ENCODE data around the gene OR2T3.
"Not testable (repeated sequence)": the region's sequence is repeated elsewhere in the genome, so short reads cannot be mapped to it uniquely, and the experiment has no call there.

The OR2T3 gene

DNA sequence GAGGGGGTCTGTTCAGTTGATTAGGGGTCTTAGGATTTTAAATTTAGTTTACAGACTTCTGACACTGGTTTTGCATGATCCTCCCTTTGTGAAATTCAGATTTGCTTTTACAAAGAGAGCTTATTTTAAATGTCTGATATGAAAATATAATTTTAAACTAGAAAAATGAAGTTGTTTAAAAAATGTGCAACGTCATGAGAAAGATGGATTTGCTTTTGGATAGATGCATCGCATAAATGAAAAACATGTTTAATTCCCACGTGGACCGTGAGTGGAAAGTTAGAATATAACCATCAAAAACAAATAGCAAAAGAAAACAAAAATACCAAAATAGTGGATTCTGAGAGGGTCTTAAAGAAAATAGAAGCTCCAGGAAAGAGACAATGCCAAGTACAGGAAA is 2.0 kb upstream of the OR2T3 start:
- DNase-seq (ENCODE audit: low read depth): no peak

DNA sequence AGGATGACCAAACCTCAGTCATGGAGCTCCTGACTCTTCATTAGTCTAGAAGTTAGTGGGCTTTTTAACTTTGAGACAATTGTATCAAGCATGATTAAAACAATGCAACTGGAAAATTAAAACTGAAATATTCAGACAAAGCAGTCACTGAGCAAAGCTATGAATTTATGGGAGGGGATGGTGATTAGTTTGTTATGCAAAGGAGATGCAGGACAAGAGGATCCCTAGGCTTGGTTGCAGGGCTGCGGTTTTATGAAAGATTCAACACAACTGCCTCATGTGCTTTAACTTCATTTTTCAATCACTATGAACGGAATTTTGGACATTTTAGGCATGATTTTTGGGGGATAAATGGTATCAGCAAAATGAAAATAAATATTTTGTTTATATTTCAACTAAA is 1.0 kb upstream of the OR2T3 start:
- DNase-seq (ENCODE audit: low read depth): not testable (repeated sequence)

DNA sequence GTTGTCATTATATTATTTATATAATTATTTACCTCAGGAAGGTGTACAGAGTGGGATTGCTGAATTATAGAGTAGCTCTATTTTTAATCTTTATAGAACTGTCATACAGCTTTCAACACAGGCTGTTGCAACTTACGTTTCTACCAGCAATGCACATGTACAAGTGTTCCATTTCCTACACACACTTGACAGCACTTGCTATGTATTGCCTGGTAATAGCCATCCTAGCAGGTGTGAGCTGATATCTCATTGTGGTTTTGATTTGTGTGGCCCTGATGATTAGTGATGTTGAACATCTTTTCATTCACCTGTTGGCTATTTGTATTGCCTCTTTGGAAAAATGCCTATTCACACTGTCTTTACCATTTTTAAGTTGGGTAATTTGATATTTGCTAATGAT is 2.5 kb downstream of the OR2T3 start:
- not testable (repeated sequence) for DNase-seq (ENCODE audit: low read depth)

DNA sequence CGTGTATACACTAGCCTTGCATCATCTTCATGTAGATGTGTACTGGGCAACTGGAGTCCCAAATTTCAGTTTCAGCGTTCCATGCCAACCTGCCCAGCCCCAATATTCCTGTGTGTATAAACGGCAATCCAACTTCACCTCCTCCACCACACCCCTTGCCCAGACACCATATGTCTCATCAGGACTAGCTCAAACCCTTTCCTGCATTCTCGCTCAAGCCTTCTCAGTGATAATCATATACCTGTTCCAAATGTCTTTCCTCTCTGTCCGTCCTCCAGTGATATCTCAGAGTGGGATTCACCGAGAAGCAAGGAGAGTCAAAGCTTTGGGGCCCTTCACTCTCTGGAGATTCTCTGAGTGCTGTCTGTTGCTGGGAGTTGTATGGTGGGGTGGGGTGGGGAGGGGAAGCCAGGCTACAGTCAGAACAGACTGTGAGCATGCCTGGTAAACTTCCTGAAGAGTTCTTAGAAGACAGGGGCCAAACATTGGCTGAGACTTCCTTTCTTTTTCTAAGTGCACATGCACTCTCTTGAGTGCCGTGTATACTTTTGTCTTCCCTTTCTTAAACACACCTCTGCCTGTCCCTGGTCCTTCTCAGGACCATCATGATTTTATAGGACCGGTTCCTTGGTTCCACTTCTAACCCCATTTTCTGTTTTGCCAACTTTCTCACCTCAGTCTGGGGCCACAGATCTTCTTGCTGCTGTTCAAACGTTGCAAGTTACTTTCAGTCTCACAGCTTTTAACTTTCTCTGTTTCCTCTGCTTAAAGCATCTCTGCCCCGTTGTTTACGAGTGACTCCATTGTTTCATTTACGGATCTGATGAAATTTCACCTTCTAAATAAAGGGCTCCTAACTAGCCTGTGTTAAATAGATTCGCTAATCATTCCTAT is 8.8 kb downstream of the OR2T3 start:
- not testable (repeated sequence) for DNase-seq (ENCODE audit: low read depth)

DNA sequence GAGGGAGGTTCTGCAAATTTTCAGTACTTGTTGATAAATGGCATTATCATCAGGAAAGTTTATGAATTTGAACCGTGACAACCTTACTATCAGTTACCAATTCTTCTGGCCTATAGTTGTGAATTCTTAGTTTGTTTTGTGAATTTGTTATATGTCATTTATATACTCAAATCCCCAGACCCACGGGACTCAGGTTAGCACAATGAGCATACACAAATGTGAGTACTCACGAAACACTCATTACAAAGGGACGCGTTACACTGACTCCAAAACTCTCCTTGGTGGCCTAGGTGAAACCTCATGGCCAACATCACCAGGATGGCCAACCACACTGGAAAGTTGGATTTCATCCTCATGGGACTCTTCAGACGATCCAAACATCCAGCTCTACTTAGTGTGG is 15.1 kb downstream of the OR2T3 start, which contains the start of gene OR2T5:
OR2T5 (plus strand) TSS at position 301 of the 400 bp plus-strand sequence; CDS start at position 301, 0 bp downstream.
- DNase-seq (ENCODE audit: low read depth): not testable (repeated sequence)

GRCh38 chr1:248496661-248497060 is 23.5 kb downstream of the OR2T3 start:
- not testable (repeated sequence) for DNase-seq (ENCODE audit: low read depth)

GRCh38 chr1:248500305-248501035 is 27.3 kb downstream of the OR2T3 start:
- not testable (repeated sequence) for DNase-seq (ENCODE audit: low read depth)

DNA sequence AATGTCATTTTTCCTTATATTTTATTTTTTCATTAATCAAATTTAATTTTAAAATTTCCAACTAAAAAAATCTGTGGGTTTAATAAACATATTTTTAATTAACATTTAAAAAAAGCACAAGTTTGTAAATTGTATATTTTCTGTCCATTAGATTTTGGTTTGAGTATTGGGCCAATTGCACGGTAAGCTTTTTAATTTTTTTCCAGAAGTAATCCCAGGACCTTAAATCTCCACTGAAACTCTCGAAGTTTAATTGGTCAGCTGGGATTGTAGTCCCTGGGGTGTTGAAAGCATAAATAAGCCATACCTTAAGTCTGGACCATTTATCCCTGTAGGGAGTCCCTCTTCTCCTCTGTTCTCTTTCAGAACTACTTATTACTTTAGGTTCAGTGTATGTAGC is 34.6 kb downstream of the OR2T3 start, which contains the start of gene OR2G6:
OR2G6 (plus strand) TSS at position 301 of the 400 bp plus-strand sequence. CDS start 13,574 bp downstream, outside the sequence.
- DNase-seq (ENCODE audit: low read depth): not testable (repeated sequence)

DNA sequence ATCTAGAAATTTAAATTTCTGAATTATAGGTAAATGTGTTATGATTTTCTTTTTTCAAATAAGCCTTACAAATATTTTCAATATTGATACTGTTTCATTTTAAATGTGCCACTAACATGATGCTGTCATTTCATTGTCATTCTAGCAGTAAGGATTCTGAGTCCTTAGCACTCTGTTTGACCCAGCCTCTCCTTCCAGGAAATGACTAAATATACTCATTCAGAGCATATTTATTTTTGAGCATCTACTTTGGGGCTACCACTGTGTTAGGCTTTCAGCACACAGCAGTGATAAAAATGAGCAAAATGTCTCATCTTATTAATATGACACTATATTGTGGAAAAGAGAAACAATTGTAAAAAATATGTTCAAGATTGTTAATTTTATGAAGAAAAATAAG is 37.1 kb downstream of the OR2T3 start:
- not testable (repeated sequence) for DNase-seq (ENCODE audit: low read depth)

- DNase-seq (ENCODE audit: low read depth): no peak
Measured at GRCh38 chr1:248521856-248522255, 48.7 kb downstream of the OR2T3 start.
